SW 1271 (cell line): ENCODE data around the gene ATAD3B.
A peak's percentile ranks its signal among the peaks of the same experiment; 100 is the strongest.
"Not testable (repeated sequence)": the region's sequence is repeated elsewhere in the genome, so short reads cannot be mapped to it uniquely, and the experiment has no call there.

Experiments
- DNase-seq, 2 experiments: peaks; one replicate each; lab custom pipeline; 2025; lab: John Stamatoyannopoulos, UW

The ATAD3B gene, protein sequence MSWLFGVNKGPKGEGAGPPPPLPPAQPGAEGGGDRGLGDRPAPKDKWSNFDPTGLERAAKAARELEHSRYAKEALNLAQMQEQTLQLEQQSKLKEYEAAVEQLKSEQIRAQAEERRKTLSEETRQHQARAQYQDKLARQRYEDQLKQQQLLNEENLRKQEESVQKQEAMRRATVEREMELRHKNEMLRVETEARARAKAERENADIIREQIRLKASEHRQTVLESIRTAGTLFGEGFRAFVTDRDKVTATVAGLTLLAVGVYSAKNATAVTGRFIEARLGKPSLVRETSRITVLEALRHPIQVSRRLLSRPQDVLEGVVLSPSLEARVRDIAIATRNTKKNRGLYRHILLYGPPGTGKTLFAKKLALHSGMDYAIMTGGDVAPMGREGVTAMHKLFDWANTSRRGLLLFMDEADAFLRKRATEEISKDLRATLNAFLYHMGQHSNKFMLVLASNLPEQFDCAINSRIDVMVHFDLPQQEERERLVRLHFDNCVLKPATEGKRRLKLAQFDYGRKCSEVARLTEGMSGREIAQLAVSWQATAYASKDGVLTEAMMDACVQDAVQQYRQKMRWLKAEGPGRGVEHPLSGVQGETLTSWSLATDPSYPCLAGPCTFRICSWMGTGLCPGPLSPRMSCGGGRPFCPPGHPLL

DNA sequence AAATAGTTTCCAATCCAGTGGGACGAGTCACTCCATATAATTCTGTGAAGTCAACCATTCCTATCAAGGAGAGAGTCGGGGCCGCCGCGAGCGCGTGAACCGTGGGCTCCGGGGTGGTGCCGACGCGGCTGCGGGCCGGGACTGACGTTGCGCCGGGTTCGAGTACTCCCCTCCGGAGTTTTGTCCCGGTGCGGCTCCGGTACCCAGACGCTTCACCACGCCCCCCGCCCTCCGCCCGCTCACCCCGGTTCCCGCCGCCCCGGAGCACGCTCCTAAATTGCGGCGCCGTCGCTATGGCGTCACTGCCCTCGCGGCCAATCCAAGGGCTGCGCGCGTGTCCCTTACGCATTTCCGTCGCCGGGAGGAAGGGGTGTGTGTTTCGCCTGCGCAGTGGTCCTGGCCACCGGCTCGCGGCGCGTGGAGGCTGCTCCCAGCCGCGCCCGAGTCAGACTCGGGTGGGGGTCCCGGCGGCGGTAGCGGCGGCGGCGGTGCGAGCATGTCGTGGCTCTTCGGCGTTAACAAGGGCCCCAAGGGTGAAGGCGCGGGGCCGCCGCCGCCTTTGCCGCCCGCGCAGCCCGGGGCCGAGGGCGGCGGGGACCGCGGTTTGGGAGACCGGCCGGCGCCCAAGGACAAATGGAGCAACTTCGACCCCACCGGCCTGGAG lies at the start of gene ATAD3B:
Gene ATAD3B (plus strand): TSS at position 377 of the 664 bp plus-strand sequence. CDS start 120 bp downstream, at position 497.
- DNase-seq, result peak; percentile 59 to 84

DNA sequence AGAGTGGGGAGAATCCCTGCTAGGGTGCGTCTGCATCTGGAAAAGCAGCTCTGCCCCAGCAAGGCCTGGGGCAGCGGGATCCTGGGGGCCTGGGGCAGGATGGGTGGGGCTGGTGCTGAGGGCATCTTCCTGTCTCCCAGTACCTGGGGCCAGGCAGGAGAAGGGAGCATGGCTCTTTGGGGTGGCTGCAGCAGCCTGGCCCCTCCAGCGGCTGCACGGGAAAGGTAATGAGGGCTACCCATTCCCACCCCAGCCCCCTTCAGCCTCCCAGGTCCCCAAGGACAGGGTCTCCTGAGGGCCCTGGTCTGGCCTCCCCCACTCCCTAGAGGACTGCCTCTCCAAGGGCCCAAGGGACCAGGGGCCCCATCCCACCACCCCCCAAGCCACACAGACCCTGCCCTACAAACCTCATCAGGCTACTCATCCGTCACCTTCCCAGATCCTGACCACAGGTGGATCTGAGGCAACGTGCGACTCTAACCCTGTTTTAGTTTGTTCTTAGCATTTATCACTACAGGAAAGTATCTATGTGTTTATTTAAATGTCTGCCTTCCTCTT lies 49.6 kb upstream of the ATAD3B start:
- DNase-seq, result no peak

- no peak for DNase-seq
These were observed 48.9 kb upstream of the ATAD3B start for GRCh38 chr1:1422465-1423244.

DNA sequence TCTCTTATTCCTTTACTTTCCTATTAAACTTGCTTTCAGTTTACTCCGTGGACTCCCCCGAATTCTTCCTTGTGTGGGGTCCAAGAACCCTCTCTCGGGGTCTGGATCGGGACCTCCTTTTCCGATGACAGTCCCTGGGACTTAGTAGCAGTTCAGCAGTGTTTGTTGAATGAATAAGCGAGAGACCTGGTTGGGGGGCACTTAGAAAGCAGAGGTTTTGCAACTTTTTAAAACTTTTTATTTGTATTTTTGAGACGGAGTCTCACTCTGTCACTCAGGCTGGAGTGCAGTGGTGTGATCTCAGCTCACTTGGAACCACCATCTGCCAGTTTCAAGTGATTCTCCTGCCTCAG lies 48.3 kb upstream of the ATAD3B start:
- no peak for DNase-seq

- no peak for DNase-seq
These were observed 46.9 kb upstream of the ATAD3B start for GRCh38 chr1:1424707-1425106.

DNA sequence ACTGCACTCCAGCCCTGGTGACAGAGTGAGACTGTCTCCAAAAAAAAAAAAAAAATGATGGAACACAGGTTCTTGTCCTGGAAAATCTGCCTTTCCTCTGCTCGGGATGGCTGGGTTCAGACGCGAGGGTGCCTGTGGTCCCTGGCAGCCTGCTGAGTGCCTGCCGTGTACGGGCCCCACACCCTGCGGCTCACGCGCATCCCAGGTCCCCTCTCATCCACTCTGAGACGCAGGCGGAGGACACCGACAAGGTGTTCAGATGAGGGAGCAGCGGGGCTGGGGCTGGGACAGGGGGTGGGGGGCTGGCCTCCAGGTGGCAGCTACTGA lies 46.2 kb upstream of the ATAD3B start:
- DNase-seq, result no peak

- no peak for DNase-seq
These were observed 45.6 kb upstream of the ATAD3B start for GRCh38 chr1:1425753-1426495.

- no peak for DNase-seq
These were observed 45.0 kb upstream of the ATAD3B start for GRCh38 chr1:1426496-1427105.

DNA sequence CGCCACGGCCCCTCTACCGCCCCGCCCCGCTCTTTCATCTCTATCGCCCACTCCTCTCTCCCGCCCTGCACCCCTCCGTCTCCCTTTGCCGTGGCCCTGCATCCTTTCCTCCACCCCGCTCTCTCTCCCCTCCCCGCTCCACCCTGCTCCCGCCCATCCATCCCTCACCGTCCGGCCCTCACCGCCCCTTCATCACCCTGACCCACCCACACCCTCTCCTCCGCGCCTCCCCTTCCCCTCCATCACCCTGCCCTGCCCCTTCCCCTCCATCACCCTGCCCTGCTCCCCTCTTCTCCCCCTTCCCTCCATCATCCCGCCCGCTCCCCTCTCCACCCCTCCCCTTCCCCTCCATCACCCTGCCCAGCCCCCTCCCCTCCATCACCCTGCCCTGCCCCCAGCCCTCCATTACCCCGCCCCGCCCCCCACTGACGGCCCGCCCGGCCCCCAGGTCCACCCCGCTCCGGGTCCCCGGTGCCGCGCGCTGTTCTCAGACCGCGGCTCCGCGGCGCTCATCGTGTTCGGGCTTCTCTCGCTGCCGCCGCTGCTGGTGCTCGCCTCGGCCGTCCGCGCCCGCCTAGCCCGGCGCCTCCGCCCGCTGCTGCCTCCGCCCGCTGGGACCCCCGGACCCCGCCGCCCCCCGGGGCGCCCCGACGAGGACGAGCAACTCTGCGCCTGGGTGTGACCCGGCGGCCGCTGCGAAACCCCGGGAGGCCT lies 44.3 kb upstream of the ATAD3B start:
- no peak for DNase-seq

DNA sequence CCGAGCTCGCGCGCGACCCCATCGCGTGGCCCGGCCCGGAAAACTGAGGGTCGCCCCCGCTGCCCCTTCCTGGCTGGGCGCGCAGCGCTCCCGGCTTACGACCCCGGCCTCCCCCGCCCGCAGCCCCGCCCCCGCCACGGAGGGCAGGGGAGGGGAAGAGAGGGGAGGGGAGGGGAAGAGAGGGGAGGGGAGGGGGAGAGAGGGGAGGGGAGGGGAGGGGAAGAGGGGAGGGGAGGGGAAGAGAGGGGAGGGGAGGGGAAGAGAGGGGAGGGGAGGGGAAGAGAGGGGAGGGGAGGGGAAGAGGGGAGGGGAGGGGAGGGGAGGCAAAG lies 43.8 kb upstream of the ATAD3B start:
- no peak for DNase-seq

- no peak for DNase-seq
These were observed 43.4 kb upstream of the ATAD3B start for GRCh38 chr1:1428174-1428573.

GRCh38 chr1:1428967-1429366 lies 42.6 kb upstream of the ATAD3B start:
- DNase-seq, result not testable (repeated sequence)

- DNase-seq, result no peak
These were observed 41.9 kb upstream of the ATAD3B start for GRCh38 chr1:1429671-1430073.

- DNase-seq, result no peak
These were observed 41.2 kb upstream of the ATAD3B start for GRCh38 chr1:1430114-1430982.

- no peak for DNase-seq
These were observed 40.3 kb upstream of the ATAD3B start for GRCh38 chr1:1430992-1431844.

DNA sequence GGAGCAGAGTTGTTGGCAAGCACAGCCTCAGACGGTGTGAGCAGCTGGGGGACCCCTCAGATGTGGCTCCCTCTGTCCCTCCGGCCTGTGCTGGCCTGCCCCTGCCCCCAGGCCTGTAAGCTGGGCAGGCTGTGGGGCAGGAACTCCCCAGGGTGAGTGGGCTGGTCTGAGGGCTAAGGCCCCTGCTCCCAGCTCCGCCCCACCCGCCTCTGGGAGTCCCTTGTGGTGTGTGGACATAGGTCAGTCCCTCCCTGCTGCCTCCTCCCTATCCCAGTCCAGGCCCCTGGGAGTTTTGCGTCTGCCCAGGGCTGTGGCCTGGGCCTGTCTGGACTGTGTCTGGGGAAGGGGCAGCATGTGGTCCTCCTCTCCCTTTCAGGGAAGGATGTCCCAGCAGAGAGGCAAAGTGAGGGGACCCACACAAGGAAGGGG lies 39.7 kb upstream of the ATAD3B start:
- no peak for DNase-seq

DNA sequence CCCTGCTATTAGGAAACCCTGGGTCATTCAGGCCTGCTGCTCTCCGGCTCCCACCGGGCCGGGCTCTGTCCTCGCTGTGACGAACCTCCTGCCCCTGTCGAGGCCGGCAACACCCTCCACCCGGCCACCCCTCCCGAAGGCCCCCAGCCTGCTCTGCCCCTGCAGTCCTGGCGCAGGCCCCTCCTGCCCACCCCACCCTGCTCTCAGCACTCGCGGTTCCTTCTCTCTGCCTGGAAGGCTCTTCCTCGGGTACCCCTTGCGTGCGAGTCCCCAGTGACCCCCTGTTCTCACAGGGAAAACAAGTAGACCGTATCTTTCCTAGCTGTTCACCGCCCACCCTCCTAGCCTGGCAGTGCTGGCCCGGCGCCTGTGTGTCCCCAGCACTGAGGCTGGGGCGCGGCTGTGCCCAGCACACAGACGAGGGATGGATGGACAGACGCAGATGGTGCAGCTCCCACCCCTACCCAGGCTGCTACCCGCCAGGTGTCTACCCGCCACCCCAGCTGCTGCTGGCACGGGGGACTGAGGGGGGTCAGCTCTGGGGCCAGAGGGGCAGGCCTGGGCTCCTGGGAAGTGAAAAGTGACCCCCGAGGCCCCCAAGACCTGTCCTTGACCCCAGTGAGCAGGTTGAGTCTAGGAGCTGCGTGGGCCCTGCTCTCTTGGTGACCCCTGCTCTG lies 39.2 kb upstream of the ATAD3B start:
- no peak for DNase-seq
